ENCODE measurements around the gene LCLAT1.

The LCLAT1 gene

GRCh38 chr2:30446602-30447148 is 371 bp upstream of the LCLAT1 start:
- H3K27me3 ChIP-seq (ENCODE audit: control insufficient read depth, insufficient read depth, low read length), result peaks cover 13% of the 10 kb centered on the region
- H3K9me3 ChIP-seq (ENCODE audit: control insufficient read depth, insufficient read depth, low read length), result no peaks in the 10 kb centered on the region
- peak overlapping the region; percentile 88 for H3K4me3 ChIP-seq (ENCODE audit: low read depth, low read length)
- H3K4me1 ChIP-seq (ENCODE audit: control insufficient read depth, insufficient read depth, low read length), result no peaks in the 10 kb centered on the region
- no peaks in the 10 kb centered on the region for H3K36me3 ChIP-seq (ENCODE audit: control insufficient read depth, insufficient read depth, low read length)
- H3K9ac ChIP-seq (ENCODE audit: low read depth, low read length), result peak overlapping the region; percentile 88

- Histone ChIP-seq H3K4me3 (ENCODE audit: low read depth, low read length) (peak overlapping the region; percentile 88), H3K27me3 (ENCODE audit: control insufficient read depth, insufficient read depth, low read length) (peaks cover 13% of the 10 kb centered on the region), H3K9ac (ENCODE audit: low read depth, low read length) (no peak overlapping the region), H3K36me3 (ENCODE audit: control insufficient read depth, insufficient read depth, low read length) (no peaks in the 10 kb centered on the region), H3K9me3 (ENCODE audit: control insufficient read depth, insufficient read depth, low read length) (no peaks in the 10 kb centered on the region), H3K4me1 (ENCODE audit: control insufficient read depth, insufficient read depth, low read length) (no peaks in the 10 kb centered on the region)
Measured at GRCh38 chr2:30448308-30448707, 1.3 kb downstream of the LCLAT1 start.

- Histone ChIP-seq H3K36me3 (ENCODE audit: control insufficient read depth, insufficient read depth, low read length) (no peaks in the 10 kb centered on the region), H3K9ac (ENCODE audit: low read depth, low read length) (no peak overlapping the region), H3K4me3 (ENCODE audit: low read depth, low read length) (no peak overlapping the region), H3K9me3 (ENCODE audit: control insufficient read depth, insufficient read depth, low read length) (no peaks in the 10 kb centered on the region), H3K4me1 (ENCODE audit: control insufficient read depth, insufficient read depth, low read length) (no peaks in the 10 kb centered on the region), H3K27me3 (ENCODE audit: control insufficient read depth, insufficient read depth, low read length) (peaks cover 13% of the 10 kb centered on the region)
Measured at GRCh38 chr2:30448866-30449265, 1.8 kb downstream of the LCLAT1 start.

- no peak overlapping the region for H3K4me3 ChIP-seq (ENCODE audit: low read depth, low read length)
- H3K9me3 ChIP-seq (ENCODE audit: control insufficient read depth, insufficient read depth, low read length), result no peaks in the 10 kb centered on the region
- H3K27me3 ChIP-seq (ENCODE audit: control insufficient read depth, insufficient read depth, low read length), result peaks cover 13% of the 10 kb centered on the region
- H3K4me1 ChIP-seq (ENCODE audit: control insufficient read depth, insufficient read depth, low read length), result no peaks in the 10 kb centered on the region
- no peak overlapping the region for H3K9ac ChIP-seq (ENCODE audit: low read depth, low read length)
- no peaks in the 10 kb centered on the region for H3K36me3 ChIP-seq (ENCODE audit: control insufficient read depth, insufficient read depth, low read length)
Measured at GRCh38 chr2:30450025-30450424, 3.0 kb downstream of the LCLAT1 start.

GRCh38 chr2:30453498-30453897 is 6.5 kb downstream of the LCLAT1 start:
- Histone ChIP-seq H3K9ac (ENCODE audit: low read depth, low read length) (no peak overlapping the region), H3K9me3 (ENCODE audit: control insufficient read depth, insufficient read depth, low read length) (no peaks in the 10 kb centered on the region), H3K4me3 (ENCODE audit: low read depth, low read length) (no peak overlapping the region), H3K36me3 (ENCODE audit: control insufficient read depth, insufficient read depth, low read length) (no peaks in the 10 kb centered on the region), H3K4me1 (ENCODE audit: control insufficient read depth, insufficient read depth, low read length) (peaks cover 12% of the 10 kb centered on the region), H3K27me3 (ENCODE audit: control insufficient read depth, insufficient read depth, low read length) (no peaks in the 10 kb centered on the region)

- Histone ChIP-seq H3K4me1 (ENCODE audit: control insufficient read depth, insufficient read depth, low read length) (peaks cover 17% of the 10 kb centered on the region), H3K36me3 (ENCODE audit: control insufficient read depth, insufficient read depth, low read length) (no peaks in the 10 kb centered on the region), H3K4me3 (ENCODE audit: low read depth, low read length) (no peak overlapping the region), H3K9ac (ENCODE audit: low read depth, low read length) (no peak overlapping the region), H3K27me3 (ENCODE audit: control insufficient read depth, insufficient read depth, low read length) (no peaks in the 10 kb centered on the region), H3K9me3 (ENCODE audit: control insufficient read depth, insufficient read depth, low read length) (no peaks in the 10 kb centered on the region)
Measured at GRCh38 chr2:30454571-30454970, 7.5 kb downstream of the LCLAT1 start.

GRCh38 chr2:30455114-30455738 is 8.2 kb downstream of the LCLAT1 start:
- H3K27me3 ChIP-seq (ENCODE audit: control insufficient read depth, insufficient read depth, low read length), result no peaks in the 10 kb centered on the region
- no peak overlapping the region for H3K4me3 ChIP-seq (ENCODE audit: low read depth, low read length)
- no peak overlapping the region for H3K9ac ChIP-seq (ENCODE audit: low read depth, low read length)
- no peaks in the 10 kb centered on the region for H3K36me3 ChIP-seq (ENCODE audit: control insufficient read depth, insufficient read depth, low read length)
- H3K4me1 ChIP-seq (ENCODE audit: control insufficient read depth, insufficient read depth, low read length), result peaks cover 17% of the 10 kb centered on the region
- no peaks in the 10 kb centered on the region for H3K9me3 ChIP-seq (ENCODE audit: control insufficient read depth, insufficient read depth, low read length)

GRCh38 chr2:30456106-30456505 is 9.1 kb downstream of the LCLAT1 start:
- no peaks in the 10 kb centered on the region for H3K27me3 ChIP-seq (ENCODE audit: control insufficient read depth, insufficient read depth, low read length)
- no peaks in the 10 kb centered on the region for H3K9me3 ChIP-seq (ENCODE audit: control insufficient read depth, insufficient read depth, low read length)
- no peak overlapping the region for H3K4me3 ChIP-seq (ENCODE audit: low read depth, low read length)
- H3K4me1 ChIP-seq (ENCODE audit: control insufficient read depth, insufficient read depth, low read length), result peaks cover 17% of the 10 kb centered on the region
- H3K36me3 ChIP-seq (ENCODE audit: control insufficient read depth, insufficient read depth, low read length), result no peaks in the 10 kb centered on the region
- no peak overlapping the region for H3K9ac ChIP-seq (ENCODE audit: low read depth, low read length)

- Histone ChIP-seq H3K36me3 (ENCODE audit: control insufficient read depth, insufficient read depth, low read length) (no peaks in the 10 kb centered on the region), H3K27me3 (ENCODE audit: control insufficient read depth, insufficient read depth, low read length) (no peaks in the 10 kb centered on the region), H3K4me3 (ENCODE audit: low read depth, low read length) (no peak overlapping the region), H3K4me1 (ENCODE audit: control insufficient read depth, insufficient read depth, low read length) (peaks cover 17% of the 10 kb centered on the region), H3K9me3 (ENCODE audit: control insufficient read depth, insufficient read depth, low read length) (no peaks in the 10 kb centered on the region), H3K9ac (ENCODE audit: low read depth, low read length) (no peak overlapping the region)
Measured at GRCh38 chr2:30456579-30456978, 9.5 kb downstream of the LCLAT1 start.

GRCh38 chr2:30457296-30457695 is 10.2 kb downstream of the LCLAT1 start:
- no peak overlapping the region for H3K4me3 ChIP-seq (ENCODE audit: low read depth, low read length)
- H3K4me1 ChIP-seq (ENCODE audit: control insufficient read depth, insufficient read depth, low read length), result peaks cover 17% of the 10 kb centered on the region
- H3K9ac ChIP-seq (ENCODE audit: low read depth, low read length), result no peak overlapping the region
- H3K36me3 ChIP-seq (ENCODE audit: control insufficient read depth, insufficient read depth, low read length), result no peaks in the 10 kb centered on the region
- H3K9me3 ChIP-seq (ENCODE audit: control insufficient read depth, insufficient read depth, low read length), result no peaks in the 10 kb centered on the region
- no peaks in the 10 kb centered on the region for H3K27me3 ChIP-seq (ENCODE audit: control insufficient read depth, insufficient read depth, low read length)

- Histone ChIP-seq H3K36me3 (ENCODE audit: control insufficient read depth, insufficient read depth, low read length) (no peaks in the 10 kb centered on the region), H3K4me3 (ENCODE audit: low read depth, low read length) (no peak overlapping the region), H3K4me1 (ENCODE audit: control insufficient read depth, insufficient read depth, low read length) (peaks cover 17% of the 10 kb centered on the region), H3K27me3 (ENCODE audit: control insufficient read depth, insufficient read depth, low read length) (no peaks in the 10 kb centered on the region), H3K9ac (ENCODE audit: low read depth, low read length) (no peak overlapping the region), H3K9me3 (ENCODE audit: control insufficient read depth, insufficient read depth, low read length) (no peaks in the 10 kb centered on the region)
Measured at GRCh38 chr2:30459140-30459539, 12.1 kb downstream of the LCLAT1 start.

GRCh38 chr2:30462131-30462857 is 15.2 kb downstream of the LCLAT1 start:
- Histone ChIP-seq H3K27me3 (ENCODE audit: control insufficient read depth, insufficient read depth, low read length) (no peaks in the 10 kb centered on the region), H3K4me1 (ENCODE audit: control insufficient read depth, insufficient read depth, low read length) (peaks cover 12% of the 10 kb centered on the region), H3K36me3 (ENCODE audit: control insufficient read depth, insufficient read depth, low read length) (no peaks in the 10 kb centered on the region), H3K9me3 (ENCODE audit: control insufficient read depth, insufficient read depth, low read length) (no peaks in the 10 kb centered on the region), H3K9ac (ENCODE audit: low read depth, low read length) (no peak overlapping the region), H3K4me3 (ENCODE audit: low read depth, low read length) (no peak overlapping the region)
